HG03039 (cell line): ENCODE measurements around the gene ANKRD17.

Experiments used
- ATAC-seq: cut with Tn5 transposase; IDR thresholded peaks from one replicate; pipeline ENCODE4 v1.9.1; 2021; ENCODE audit warnings: mild to moderate bottlenecking, moderate library complexity; ENCODE audit not compliant: unreplicated experiment

ANKRD17 gene

GRCh38 chr4:73066928-73067327 is 191.7 kb downstream of the ANKRD17 start:
- no peak for ATAC-seq

- no peak for ATAC-seq
Observed at GRCh38 chr4:73066445-73066844, 192.2 kb downstream of the ANKRD17 start.

GRCh38 chr4:73064536-73064935 is 194.1 kb downstream of the ANKRD17 start:
- ATAC-seq, result no peak

- ATAC-seq, result peak; percentile 95
Observed at GRCh38 chr4:73055241-73055897, 203.2 kb downstream of the ANKRD17 start.

GRCh38 chr4:73053974-73054480 is 204.6 kb downstream of the ANKRD17 start:
- no peak for ATAC-seq

- no peak for ATAC-seq
Observed at GRCh38 chr4:73053076-73053475, 205.5 kb downstream of the ANKRD17 start.

- ATAC-seq, result no peak
Observed at GRCh38 chr4:73051625-73052024, 207.0 kb downstream of the ANKRD17 start.

- ATAC-seq, result no peak
Observed at GRCh38 chr4:73045879-73046278, 212.7 kb downstream of the ANKRD17 start.

- ATAC-seq, result no peak
Observed at GRCh38 chr4:73037057-73037456, 221.5 kb downstream of the ANKRD17 start.

GRCh38 chr4:73036123-73036522 is 222.5 kb downstream of the ANKRD17 start:
- no peak for ATAC-seq

GRCh38 chr4:73034896-73035295 is 223.7 kb downstream of the ANKRD17 start:
- no peak for ATAC-seq

- no peak for ATAC-seq
Observed at GRCh38 chr4:73028621-73029020, 230.0 kb downstream of the ANKRD17 start.
